Fibroblast of skin of left quadriceps (primary cell): ENCODE measurements around the gene A1BG.
"Not testable (repeated sequence)": the region's sequence is repeated elsewhere in the genome, so short reads cannot be mapped to it uniquely, and the experiment has no call there.

Experiments
- DNase-seq, 2 experiments: peaks; one replicate each; pipeline ENCODE4 v3.0.0-alpha.2; 2013; ENCODE audit warnings: low read depth in 2 of 2

The A1BG gene

GRCh38 chr19:58361900-58362271, 8.6 kb upstream of the A1BG start:
- no peak for DNase-seq

DNA sequence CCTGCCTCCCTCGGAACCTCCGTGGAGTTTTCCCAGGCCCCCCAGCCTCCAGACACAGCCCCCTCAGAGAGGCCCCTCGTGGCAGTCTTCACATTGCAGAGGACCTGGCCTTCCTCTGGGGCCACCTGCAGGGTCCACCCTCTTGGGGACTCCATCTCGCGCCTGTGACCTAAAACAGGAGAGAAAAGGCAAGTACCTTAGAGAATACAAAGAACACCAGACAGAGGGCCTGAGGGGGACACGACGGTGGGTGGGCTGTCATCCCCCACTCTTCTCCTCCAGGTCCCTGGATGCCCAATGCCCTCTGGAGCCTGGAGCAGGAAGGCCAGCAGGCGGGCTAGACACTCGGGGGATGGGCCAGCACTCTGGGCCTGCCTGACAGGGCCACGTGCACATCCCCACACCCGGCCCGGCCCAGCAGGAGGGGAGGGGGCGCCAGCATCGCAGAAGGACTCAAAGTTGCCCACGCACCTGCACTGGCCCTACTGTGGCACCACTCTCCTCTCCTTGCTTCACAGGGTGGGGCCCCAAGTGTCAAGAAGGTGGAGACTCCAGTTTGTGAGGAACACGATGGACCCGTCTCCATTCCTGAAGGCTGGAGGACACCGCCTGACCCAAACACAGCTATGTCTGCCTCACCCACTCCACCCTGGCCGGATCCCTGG, 4.3 kb upstream of the A1BG start:
- DNase-seq: no peak

GRCh38 chr19:58356766-58357480, 3.6 kb upstream of the A1BG start:
- no peak for DNase-seq

DNA sequence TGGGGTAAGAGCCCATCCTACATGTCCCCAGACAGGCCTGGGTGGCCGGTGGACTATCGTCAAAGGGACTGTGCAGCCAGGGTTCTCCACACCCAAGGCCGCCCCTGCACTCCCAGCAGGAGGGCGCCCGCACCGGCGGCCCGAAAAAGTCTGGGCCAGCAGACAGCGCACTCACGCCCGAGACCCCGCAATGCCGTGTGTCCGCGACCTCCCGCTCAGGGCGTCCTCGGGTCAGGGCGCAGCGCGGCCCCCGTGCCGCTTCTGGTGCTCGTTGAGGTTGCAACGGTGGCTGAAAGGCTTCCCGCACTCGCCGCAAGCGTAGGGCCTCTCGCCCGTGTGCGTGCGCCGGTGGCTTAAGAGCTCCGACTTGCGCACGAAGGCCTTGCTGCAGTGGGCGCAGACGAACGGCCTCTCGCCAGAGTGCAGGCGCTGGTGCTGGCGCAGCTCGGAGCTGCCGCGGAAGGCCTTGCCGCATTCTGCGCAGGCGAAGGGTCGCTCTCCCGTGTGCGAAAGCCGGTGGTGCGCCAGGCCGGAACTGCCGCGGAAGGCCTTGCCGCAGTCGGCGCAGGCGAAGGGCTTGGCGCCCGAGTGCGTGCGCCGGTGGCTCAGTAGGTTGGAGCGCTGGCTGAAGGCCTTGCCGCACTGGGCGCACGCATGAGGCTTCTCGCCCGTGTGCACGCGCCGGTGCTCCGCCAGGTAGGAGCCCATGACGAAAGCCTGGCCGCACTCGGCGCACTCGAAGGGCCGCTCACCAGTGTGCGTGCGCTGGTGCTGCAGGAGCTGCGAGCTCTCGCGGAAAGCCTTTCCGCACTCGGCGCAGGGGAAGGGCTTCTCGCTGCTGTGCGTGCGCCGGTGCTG, 2.8 kb upstream of the A1BG start:
- no peak for DNase-seq

GRCh38 chr19:58355215-58355796, 2.0 kb upstream of the A1BG start:
- no peak for DNase-seq

DNA sequence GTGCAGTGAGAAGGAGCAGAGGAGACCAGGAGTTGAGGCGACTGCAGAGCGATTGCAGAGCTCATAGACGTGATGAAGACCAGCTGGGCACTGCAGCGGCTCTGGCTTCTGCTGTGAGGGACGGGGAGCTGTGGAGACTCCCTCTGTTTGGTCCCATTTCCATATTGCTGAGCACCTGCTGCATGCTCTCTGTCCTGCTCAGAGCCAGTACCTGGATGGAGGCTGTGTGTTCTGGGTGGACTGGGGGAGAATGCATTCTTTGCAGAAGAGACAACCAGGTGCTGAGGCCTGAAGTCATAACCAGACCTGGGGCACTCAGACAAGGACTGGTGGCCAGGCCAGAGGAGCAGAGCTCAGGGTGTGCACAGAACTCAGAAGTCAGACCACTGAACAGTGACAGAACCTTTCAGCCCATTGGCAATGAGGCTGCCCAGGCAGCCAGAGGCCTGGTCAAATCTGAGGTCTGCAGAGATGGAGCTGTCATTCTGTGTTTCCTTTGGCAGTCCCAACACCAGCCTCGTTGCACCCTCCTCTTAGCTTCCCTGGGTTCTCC, 1.3 kb upstream of the A1BG start:
- no peak for DNase-seq

DNA sequence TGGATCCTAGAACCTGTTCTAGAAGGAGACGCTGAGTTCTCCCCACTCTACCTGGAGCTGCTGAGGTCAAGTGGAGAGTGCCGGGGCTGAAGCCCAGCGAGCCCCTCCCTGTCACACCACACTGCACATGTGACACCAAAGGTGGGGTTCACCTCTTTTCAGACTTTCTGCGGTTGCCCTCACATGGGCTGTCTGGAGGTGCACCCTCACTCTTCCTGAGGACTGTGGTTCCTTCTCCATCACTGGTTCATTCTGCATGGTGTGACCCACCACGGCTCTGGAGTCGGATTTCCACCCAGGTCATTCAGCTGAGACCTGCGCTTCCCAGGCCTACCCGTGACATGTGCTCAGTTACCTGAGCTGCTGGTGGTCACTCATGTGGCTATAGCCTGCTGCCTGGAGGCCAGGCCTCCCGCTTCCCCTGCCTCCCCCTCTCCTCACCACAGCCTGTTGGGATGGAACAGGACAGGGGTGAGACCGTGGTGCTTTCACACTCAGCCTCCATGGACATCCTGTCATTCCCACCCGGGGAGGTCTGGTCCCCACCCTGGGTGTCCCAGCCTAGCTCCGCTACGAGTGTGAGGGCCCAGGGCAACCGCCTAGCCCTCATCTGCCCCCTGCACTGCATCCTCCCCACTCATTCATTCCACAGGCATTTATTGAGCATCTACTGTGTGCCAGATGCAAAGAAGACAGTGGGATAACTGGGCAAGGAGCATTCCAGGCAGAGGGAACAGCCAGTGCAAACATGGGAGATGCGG, 605 bp upstream of the A1BG start:
- no peak for DNase-seq

DNA sequence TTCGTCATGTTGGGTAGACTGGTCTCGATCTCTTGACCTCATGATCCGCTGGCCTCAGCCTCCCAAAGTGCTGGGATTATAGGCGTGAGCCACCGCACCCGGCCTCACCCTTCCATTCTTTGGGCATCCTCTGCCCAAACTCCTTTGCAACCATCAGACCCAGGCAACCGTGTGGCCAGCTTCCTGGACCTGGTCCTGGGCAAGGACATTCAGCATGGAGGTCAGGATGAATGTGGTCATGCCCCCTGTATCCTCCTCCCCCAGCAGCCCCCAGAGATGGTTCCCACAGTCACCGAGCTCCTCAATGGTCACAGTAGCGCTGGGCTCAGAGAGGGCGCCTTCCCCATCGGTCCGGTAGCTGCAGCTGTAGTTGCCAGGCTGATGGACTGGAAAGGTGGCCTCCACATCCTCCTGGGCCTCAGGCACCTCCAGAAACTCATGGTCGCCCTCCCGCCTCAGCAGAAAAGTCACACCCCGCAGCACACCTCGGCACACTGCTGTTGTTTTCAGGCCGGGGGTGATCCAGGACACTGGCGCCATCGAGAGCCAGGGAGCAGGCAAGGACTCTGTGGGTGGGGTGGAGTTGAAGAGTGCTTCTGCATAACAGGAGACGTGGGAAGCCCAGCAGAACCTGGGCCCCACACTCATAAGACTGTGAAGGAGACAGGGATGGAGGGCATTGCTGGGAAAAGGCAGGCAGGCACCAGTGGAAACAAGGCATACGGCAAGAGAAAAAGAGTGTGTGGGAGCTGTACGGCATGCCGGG, 1.1 kb downstream of the A1BG start:
- no peak for DNase-seq

DNA sequence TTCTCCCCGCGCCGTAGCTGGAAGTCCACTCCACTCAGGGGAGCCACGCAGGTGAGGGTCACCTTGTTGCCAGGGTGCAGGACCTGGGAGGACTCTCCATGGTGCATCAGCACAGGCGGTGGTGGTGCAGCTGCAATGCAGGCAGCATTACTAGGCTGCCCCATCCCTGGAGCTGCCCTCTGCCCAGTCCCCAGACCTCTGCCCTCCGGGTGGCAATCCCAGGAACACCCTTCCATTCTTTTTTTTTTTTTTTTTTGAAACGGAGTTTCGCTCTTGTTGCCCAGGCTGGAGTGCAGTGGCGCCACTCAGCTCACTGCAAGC, 1.8 kb downstream of the A1BG start:
- no peak for DNase-seq

DNA sequence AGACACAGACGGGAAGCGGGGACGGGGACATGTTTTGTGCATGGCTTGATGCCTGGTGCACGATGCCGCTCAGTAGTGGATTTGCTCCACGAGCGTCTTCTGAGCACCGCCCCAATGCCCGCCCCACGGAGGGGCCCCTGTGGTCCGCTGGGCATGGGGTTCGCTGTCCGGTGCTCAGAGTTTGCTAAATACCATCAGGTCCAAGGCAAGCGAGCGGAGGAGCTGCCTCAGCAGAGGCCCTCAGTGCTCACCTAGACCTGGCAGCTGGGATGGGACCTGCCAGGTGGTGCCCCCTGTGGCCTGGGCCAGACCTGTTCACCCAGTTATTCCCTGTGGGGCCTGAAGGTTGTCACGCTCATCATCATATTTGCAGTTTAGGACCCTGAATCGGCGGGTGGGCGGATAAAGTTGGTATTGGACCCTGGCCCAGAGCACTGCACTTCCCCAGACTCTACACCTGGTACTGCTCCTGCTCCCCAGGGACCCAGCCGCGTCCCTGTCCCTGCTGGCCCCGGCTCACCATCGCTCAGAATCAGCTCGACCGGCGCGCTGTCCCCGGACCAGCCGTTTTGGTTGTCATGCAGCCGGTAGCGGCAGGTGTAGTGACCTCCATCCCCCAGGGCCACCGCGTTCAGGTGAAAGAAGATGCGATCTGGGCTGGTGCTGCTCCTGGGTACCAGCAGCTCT, 2.3 kb downstream of the A1BG start:
- no peak for DNase-seq

DNA sequence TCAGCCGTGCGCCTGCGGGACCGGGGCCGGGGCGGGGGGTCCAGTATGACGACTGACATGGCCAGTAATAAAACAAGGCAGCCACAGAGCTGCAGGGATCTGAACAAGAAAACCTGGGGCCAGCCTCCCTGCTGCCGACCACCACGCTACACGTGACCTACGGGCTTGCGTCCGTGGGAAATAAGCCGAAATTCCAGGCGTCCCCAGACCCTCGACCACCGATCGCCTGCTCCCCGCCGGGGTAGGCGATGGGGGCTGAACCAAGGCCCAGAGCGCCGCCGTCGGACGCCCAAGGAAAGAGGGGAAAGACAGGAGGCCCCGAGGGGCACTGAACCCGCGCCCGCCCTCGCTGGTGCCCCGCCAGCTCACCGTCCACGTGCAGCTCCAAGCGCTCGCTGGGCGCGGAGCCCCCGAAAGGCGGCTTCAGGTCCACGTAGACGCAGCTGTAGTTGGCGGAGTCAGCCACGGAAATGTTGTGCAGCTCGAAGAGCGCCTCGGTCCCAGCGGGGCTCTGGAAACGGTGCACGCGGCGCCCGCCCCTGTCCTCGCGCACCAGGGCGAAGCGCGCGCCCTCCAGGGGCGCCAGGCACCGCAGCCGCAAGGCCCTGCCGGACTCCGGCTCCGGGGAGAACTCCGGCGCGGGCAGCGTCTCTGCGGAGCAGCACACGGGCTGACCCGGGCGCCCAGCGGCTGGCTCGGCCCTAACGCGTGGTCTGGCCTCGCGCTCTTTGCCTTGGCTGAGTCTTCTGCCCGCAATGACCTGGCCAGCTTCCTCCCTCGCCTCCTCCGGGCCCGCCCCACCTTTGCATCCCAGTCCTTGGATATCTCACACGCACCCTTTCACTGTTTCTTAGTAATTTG, 3.1 kb downstream of the A1BG start:
- DNase-seq: no peak

- no peak for DNase-seq
Observed at GRCh38 chr19:58349590-58349989, 3.7 kb downstream of the A1BG start.

DNA sequence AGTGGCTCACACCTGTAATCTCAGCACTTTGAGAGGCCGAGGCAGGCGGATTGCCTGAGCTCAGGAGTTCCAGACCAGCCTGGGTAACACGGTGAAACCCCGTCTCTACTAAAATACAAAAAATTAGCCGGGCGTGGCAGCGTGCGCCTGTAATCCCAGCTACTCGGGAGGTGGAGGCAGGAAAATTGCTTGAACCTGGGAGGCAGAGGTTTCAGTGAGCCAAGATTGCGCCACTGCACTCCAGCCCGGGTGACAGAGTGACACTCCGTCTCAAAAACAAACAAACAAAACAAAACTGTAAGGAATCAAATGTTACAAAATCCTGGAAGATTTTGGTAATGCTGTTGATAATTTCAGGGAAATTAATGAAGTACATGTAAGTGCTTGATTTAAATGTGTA, 5.2 kb downstream of the A1BG start:
- DNase-seq: not testable (repeated sequence)

- DNase-seq: peak; percentile 44 to 53
Observed at GRCh38 chr19:58346961-58347929, 6.0 kb downstream of the A1BG start.

GRCh38 chr19:58345558-58345957, 7.7 kb downstream of the A1BG start:
- DNase-seq: no peak

GRCh38 chr19:58338825-58339558, 14.3 kb downstream of the A1BG start:
- no peak for DNase-seq

DNA sequence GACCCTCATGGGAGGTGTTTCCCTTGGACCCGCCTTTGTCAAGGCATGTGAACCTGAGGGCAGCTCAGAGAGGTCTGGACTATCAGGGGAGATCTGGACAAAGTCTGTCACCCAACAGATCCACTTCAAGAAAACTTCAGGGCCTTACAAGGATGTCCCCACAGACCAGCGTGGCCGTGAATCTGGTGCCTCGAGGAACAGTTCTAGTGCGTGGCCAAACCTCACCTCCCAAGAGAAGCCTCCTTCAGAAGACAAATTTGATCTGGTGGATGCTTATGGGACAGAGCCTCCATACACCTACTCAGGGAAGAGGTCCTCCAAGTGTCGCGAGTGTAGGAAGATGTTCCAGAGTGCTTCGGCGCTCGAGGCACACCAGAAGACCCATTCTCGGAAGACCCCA, 15.0 kb downstream of the A1BG start:
- DNase-seq: no peak
